ENCODE results near the gene SMAD5.

The SMAD5 gene

GRCh38 chr5:136115183-136115865 is 17.3 kb upstream of the SMAD5 start:
- DNase-seq (ENCODE audit: low read depth), result no peak

- no peak for DNase-seq (ENCODE audit: low read depth)
Observed at GRCh38 chr5:136120529-136120928, 12.1 kb upstream of the SMAD5 start.

GRCh38 chr5:136123236-136123768 is 9.3 kb upstream of the SMAD5 start:
- DNase-seq (ENCODE audit: low read depth), result no peak

GRCh38 chr5:136127560-136127959 is 5.1 kb upstream of the SMAD5 start:
- DNase-seq (ENCODE audit: low read depth), result no peak

- DNase-seq (ENCODE audit: low read depth), result no peak
Observed at GRCh38 chr5:136128481-136128880, 4.2 kb upstream of the SMAD5 start.

- DNase-seq (ENCODE audit: low read depth), result no peak
Observed at GRCh38 chr5:136129445-136129844, 3.2 kb upstream of the SMAD5 start.

- no peak for DNase-seq (ENCODE audit: low read depth)
Observed at GRCh38 chr5:136130581-136130980, 2.1 kb upstream of the SMAD5 start.

GRCh38 chr5:136132087-136132486 is 558 bp upstream of the SMAD5 start:
- DNase-seq (ENCODE audit: low read depth), result no peak

- no peak for DNase-seq (ENCODE audit: low read depth)
Observed at GRCh38 chr5:136133222-136133921, 727 bp downstream of the SMAD5 start.

GRCh38 chr5:136133922-136134379 is 1.3 kb downstream of the SMAD5 start:
- no peak for DNase-seq (ENCODE audit: low read depth)

- DNase-seq (ENCODE audit: low read depth), result no peak
Observed at GRCh38 chr5:136134653-136135052, 2.0 kb downstream of the SMAD5 start.

- DNase-seq (ENCODE audit: low read depth), result no peak
Observed at GRCh38 chr5:136135536-136135935, 2.9 kb downstream of the SMAD5 start.

GRCh38 chr5:136137497-136138220 is 5.0 kb downstream of the SMAD5 start:
- DNase-seq (ENCODE audit: low read depth), result no peak

GRCh38 chr5:136141561-136141960 is 8.9 kb downstream of the SMAD5 start:
- no peak for DNase-seq (ENCODE audit: low read depth)

- DNase-seq (ENCODE audit: low read depth), result no peak
Observed at GRCh38 chr5:136143312-136143711, 10.7 kb downstream of the SMAD5 start.

- no peak for DNase-seq (ENCODE audit: low read depth)
Observed at GRCh38 chr5:136143763-136144162, 11.1 kb downstream of the SMAD5 start.

GRCh38 chr5:136145030-136145429 is 12.4 kb downstream of the SMAD5 start:
- DNase-seq (ENCODE audit: low read depth), result no peak

GRCh38 chr5:136146201-136146600 is 13.6 kb downstream of the SMAD5 start:
- DNase-seq (ENCODE audit: low read depth), result no peak

- no peak for DNase-seq (ENCODE audit: low read depth)
Observed at GRCh38 chr5:136147632-136148031, 15.0 kb downstream of the SMAD5 start.

GRCh38 chr5:136149891-136150290 is 17.2 kb downstream of the SMAD5 start:
- no peak for DNase-seq (ENCODE audit: low read depth)

- DNase-seq (ENCODE audit: low read depth), result no peak
Observed at GRCh38 chr5:136153581-136154236, 21.1 kb downstream of the SMAD5 start.

- no peak for DNase-seq (ENCODE audit: low read depth)
Observed at GRCh38 chr5:136155078-136155477, 22.4 kb downstream of the SMAD5 start.

All from activated T-helper 1 cell treated with Interleukin-2 at 50 U/mL for 16 hours (primary cell).